ENCODE measurements around the gene AGBL4.

The AGBL4 gene

DNA sequence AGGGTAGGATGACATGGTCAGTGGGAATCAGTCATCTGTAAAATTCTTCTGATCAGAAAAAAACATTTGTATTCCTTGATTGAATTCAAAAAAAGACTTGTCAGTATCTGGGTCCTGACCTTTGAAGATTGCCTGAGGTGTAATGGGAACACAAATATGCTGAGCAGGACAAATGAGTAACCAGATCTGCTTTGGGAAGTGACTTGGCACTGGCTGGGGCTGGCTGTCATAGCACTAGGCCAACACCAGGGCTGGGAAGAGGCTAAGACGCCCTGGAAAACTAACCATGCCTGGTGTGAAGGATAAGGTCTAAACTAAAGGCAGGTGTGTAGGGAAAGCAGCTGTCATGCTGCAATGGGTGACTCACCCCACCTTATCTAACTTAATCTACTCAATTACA, 794.2 kb downstream of the AGBL4 start:
- in situ Hi-C loops (cut with HindIII; ENCODE audit: low pct_unique_long_range_greater_than_20kb, low sequenced_read_pairs): no loop called here

DNA sequence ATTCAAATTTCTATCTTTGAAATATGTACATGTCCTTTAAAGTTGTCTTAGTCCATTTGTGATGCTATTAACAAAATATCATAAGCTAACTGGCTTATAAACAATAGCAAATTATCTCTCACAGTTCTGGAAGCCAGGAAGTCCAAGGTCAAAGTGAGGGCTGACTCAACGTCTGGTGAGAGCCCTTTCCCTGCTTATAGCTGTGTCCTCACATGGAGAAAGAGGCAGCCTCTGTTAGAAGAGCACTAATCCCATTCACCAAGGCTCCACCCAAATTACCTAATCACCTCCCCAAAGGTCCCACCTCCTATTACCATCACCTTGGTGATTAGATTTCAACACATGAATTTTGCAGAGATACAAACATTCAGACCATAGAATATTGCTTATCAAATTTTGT, 797.0 kb downstream of the AGBL4 start:
- no peak for DNase-seq (ENCODE audit: low read depth in 1 of 2, low spot score in 1 of 2)
- no peak for TF ChIP-seq JUND (IDR thresholded peaks at IDR 0.05; ENCODE audit: low read depth)
- in situ Hi-C loops (cut with HindIII; ENCODE audit: low pct_unique_long_range_greater_than_20kb, low sequenced_read_pairs): no loop called here

More for the DNA sequence above, 794.2 kb downstream of the AGBL4 start:
- no peak for TF ChIP-seq JUND (IDR thresholded peaks at IDR 0.05; ENCODE audit: low read depth)
- DNase-seq (ENCODE audit: low read depth in 1 of 2, low spot score in 1 of 2): peak in 1 of 2 experiments; percentile 1

DNA sequence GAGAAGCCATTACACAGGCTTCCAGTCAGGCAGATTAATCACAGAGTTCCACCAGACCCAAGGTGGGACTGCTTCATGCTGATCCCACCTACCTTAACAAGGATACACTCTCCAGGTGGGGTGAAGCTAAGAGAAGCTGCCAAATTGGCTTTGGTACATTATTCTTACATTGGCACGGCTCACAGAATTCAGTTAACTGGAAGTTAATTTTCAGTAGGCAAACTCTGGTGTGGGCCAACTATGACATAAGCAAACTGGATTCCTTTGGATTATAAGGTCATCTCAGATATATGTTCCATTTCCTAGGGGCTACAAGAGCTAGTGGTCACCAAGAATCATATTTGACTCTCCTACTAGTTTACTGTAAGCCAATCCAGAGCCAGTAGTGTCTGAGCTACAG, 798.3 kb downstream of the AGBL4 start:
- no peak for DNase-seq (ENCODE audit: low read depth in 1 of 2, low spot score in 1 of 2)
- no peak for TF ChIP-seq JUND (IDR thresholded peaks at IDR 0.05; ENCODE audit: low read depth)
- in situ Hi-C loops (cut with HindIII; ENCODE audit: low pct_unique_long_range_greater_than_20kb, low sequenced_read_pairs): no loop called here

DNA sequence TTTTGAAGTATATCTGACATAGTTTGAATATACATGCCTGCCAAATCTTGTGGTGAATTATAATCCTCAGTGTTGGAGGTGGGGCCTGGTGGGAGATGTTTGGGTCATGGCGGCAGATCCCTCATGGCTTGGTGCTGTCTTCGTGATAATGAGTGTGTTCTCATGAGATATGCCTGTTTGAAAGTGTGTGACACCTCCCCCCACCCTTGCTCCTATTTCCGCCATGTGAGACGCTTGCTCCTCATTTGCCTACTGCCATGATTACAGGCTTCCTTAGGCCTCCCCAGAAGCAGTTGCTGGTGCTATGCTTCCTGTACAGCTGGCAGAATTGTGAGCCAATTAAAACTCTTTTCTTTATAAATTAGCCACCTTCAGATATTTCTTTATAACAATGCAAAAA, 810.5 kb downstream of the AGBL4 start:
- no peak for DNase-seq (ENCODE audit: low read depth in 1 of 2, low spot score in 1 of 2)
- no peak for TF ChIP-seq JUND (IDR thresholded peaks at IDR 0.05; ENCODE audit: low read depth)
- in situ Hi-C loops (cut with HindIII; ENCODE audit: low pct_unique_long_range_greater_than_20kb, low sequenced_read_pairs): no loop called here

- in situ Hi-C loops (cut with HindIII; ENCODE audit: low pct_unique_long_range_greater_than_20kb, low sequenced_read_pairs): no loop called here
- DNase-seq (ENCODE audit: low read depth in 1 of 2, low spot score in 1 of 2): no peak
- TF ChIP-seq JUND (IDR thresholded peaks at IDR 0.05; ENCODE audit: low read depth): no peak
Measured at GRCh38 chr1:49208712-49209111, 815.0 kb downstream of the AGBL4 start.

DNA sequence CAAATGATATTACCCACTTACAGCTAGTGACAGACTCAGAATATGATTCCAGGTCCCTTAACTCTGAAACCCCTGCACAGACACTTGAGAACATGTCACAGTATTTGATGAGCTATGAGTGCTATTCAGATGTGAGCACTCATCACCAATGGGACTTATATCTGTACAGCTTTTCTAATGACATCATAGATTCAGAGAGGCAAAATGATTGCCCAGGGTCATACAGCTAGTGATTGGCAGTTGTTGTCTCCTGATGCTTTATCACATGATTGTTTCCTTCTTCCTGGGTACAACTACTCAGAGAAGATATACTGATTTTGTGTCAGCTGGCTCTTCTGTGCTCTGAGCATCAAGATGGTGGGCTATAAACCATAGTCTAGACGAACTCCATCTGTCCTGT, 819.0 kb downstream of the AGBL4 start:
- no peak for DNase-seq (ENCODE audit: low read depth in 1 of 2, low spot score in 1 of 2)
- in situ Hi-C loops (cut with HindIII; ENCODE audit: low pct_unique_long_range_greater_than_20kb, low sequenced_read_pairs): no loop called here
- no peak for TF ChIP-seq JUND (IDR thresholded peaks at IDR 0.05; ENCODE audit: low read depth)

DNA sequence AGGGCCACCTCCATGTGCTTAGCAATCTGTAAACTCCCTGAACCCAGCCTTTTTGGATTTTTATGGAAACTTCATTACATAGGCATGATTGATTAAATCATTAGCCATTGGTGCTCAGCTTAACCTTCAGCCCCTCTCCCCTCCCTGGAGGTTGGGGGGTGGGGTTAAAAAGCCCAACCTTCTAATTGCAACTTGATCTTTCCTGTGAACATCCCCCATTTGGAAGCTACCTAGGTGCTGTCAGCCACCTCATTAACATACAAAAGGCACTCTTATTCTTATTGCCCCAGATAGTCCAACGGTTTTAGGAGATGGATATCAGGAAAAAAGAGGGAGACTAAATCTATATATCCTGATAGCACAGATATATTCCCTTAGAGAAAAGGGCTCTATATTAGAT, 823.0 kb downstream of the AGBL4 start:
- no peak for DNase-seq (ENCODE audit: low read depth in 1 of 2, low spot score in 1 of 2)
- in situ Hi-C loops (cut with HindIII; ENCODE audit: low pct_unique_long_range_greater_than_20kb, low sequenced_read_pairs): no loop called here

DNA sequence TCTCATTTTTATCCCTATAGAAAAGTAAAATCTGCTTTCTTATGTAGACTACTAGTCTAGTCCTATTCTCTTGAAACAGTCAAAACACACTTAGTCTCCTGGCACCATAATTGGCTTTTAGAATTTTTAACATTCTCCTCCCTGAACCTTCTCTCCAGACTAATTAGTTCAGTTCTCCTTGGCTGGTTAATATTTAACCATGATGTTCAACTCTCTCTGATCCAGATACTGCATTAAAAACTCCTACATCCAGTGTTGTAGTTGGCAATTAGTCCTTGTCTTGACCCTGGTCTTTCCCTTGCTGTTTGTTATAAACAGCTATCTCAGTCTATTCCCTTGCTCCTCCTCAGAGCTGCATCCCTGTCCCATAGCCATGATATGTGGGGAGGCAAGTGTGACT, 824.2 kb downstream of the AGBL4 start:
- DNase-seq (ENCODE audit: low read depth in 1 of 2, low spot score in 1 of 2): no peak
- in situ Hi-C loops (cut with HindIII; ENCODE audit: low pct_unique_long_range_greater_than_20kb, low sequenced_read_pairs): no loop called here
- TF ChIP-seq JUND (IDR thresholded peaks at IDR 0.05; ENCODE audit: low read depth): no peak

More for the DNA sequence above, 823.0 kb downstream of the AGBL4 start:
- TF ChIP-seq JUND (IDR thresholded peaks at IDR 0.05; ENCODE audit: low read depth): no peak

DNA sequence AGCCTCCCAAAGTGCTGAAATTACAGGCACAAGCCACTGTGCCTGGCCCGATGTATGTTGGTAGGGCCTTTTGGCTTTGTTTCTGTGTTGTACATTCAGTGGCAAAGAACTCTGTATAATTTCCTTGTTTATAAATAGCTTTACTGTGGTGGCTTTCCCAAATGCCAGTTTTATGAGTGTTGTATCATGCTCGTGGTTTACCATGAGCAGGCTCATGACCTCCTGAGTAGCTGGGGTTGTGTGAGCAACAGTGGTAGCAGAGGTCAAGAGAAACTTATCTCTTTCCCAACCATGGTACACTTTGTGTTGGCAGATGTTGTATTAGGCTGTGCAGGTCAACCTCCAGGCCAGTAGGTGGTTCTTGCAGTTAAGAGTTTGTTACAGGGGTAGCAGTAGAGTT, 826.7 kb downstream of the AGBL4 start:
- DNase-seq (ENCODE audit: low read depth in 1 of 2, low spot score in 1 of 2): no peak
- in situ Hi-C loops (cut with HindIII; ENCODE audit: low pct_unique_long_range_greater_than_20kb, low sequenced_read_pairs): no loop called here
- TF ChIP-seq JUND (IDR thresholded peaks at IDR 0.05; ENCODE audit: low read depth): no peak

- TF ChIP-seq JUND (IDR thresholded peaks at IDR 0.05; ENCODE audit: low read depth): no peak
- DNase-seq (ENCODE audit: low read depth in 1 of 2, low spot score in 1 of 2): no peak
- in situ Hi-C loops (cut with HindIII; ENCODE audit: low pct_unique_long_range_greater_than_20kb, low sequenced_read_pairs): no loop called here
Measured at GRCh38 chr1:49190138-49190537, 833.6 kb downstream of the AGBL4 start.

DNA sequence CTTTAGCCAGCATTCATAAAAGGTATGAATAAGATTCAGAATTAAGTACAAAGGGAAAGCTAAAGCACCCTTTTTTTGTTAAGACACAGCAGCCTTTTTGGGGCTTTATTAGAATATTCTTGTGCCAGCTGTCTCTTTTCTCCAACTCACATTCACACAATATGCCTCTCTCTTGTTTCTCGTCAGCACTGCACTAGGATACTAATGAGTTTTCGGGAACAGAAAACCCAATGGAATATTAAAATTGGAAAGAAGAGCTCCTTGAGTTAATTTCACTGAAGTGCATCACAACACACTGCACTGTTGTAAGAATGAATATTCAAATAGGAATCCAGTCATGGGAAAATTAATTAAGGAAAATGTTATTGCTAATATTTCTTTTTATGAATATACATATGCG, 836.7 kb downstream of the AGBL4 start:
- DNase-seq (ENCODE audit: low read depth in 1 of 2, low spot score in 1 of 2): no peak
- in situ Hi-C loops (cut with HindIII; ENCODE audit: low pct_unique_long_range_greater_than_20kb, low sequenced_read_pairs): no loop called here
- no peak for TF ChIP-seq JUND (IDR thresholded peaks at IDR 0.05; ENCODE audit: low read depth)

DNA sequence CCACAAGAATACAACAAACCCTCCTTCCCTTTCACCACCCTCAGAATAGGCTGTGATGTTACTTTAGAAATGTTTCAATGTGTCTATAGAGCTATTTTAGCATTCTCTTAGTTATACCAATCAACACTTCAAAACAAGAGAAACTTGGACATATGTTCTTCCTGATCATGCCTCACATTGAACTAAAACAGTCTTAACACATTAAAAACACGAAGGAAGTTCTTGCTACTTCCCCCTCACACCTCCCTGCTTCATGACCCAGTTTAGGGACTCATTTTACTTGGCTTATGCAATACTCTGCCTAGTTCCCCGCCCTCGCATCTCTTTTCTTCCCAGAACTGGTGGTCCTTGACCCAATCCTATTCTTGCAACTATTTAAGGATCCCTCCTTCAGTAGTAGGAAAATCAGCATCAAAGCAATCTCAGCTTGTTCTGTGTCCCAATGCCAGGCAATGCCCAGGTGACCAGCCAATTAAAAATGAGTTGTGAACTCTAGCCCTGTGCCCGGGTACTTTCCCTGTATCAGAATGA, 838.2 kb downstream of the AGBL4 start:
- no peak for TF ChIP-seq JUND (IDR thresholded peaks at IDR 0.05; ENCODE audit: low read depth)
- in situ Hi-C loops (cut with HindIII; ENCODE audit: low pct_unique_long_range_greater_than_20kb, low sequenced_read_pairs): no loop called here
- DNase-seq (ENCODE audit: low read depth in 1 of 2, low spot score in 1 of 2): no peak

- no peak for DNase-seq (ENCODE audit: low read depth in 1 of 2, low spot score in 1 of 2)
- no peak for TF ChIP-seq JUND (IDR thresholded peaks at IDR 0.05; ENCODE audit: low read depth)
- in situ Hi-C loops (cut with HindIII; ENCODE audit: low pct_unique_long_range_greater_than_20kb, low sequenced_read_pairs): no loop called here
Measured at GRCh38 chr1:49183489-49183888, 840.3 kb downstream of the AGBL4 start.

- TF ChIP-seq JUND (IDR thresholded peaks at IDR 0.05; ENCODE audit: low read depth): no peak
Measured at GRCh38 chr1:49181033-49181432, 842.7 kb downstream of the AGBL4 start.

More at GRCh38 chr1:49181033-49181432, 842.7 kb downstream of the AGBL4 start:
- DNase-seq (ENCODE audit: low read depth in 1 of 2, low spot score in 1 of 2): no peak
- in situ Hi-C loops (cut with HindIII; ENCODE audit: low pct_unique_long_range_greater_than_20kb, low sequenced_read_pairs): no loop called here

Data from T47D (cell line).